COLO829 (cell line): ENCODE data around the gene OR12D3.
"Not testable (repeated sequence)": the region's sequence is repeated elsewhere in the genome, so short reads cannot be mapped to it uniquely, and the experiment has no call there.

Source experiments
- DNase-seq: peaks from one replicate; pipeline ENCODE4 v3.0.0; 2012; ENCODE audit warnings: low spot score

Gene OR12D3, protein sequence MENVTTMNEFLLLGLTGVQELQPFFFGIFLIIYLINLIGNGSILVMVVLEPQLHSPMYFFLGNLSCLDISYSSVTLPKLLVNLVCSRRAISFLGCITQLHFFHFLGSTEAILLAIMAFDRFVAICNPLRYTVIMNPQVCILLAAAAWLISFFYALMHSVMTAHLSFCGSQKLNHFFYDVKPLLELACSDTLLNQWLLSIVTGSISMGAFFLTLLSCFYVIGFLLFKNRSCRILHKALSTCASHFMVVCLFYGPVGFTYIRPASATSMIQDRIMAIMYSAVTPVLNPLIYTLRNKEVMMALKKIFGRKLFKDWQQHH

DNA sequence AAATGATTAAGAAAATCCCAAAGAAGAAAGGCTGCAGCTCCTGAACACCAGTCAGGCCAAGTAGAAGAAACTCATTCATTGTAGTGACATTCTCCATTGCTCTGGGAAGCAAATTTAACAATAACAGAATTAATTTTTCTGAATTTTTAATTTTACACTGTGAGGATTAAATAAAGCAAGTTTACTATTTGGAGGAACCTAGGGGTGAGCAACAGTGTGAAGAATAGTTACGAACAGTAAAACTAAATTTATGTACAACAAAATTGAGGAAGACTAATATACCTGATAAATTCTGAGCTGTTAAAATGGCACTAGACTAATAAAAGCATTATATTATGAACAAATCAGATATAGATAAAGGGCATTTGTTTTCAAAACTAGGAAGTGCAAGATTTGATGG, at the start of gene OR12D3:
Gene OR12D3, minus strand, starts transcription at position 101 of the 400 bp plus-strand sequence. Its CDS starts 4 bp downstream, at position 97.
- DNase-seq: no peak

DNA sequence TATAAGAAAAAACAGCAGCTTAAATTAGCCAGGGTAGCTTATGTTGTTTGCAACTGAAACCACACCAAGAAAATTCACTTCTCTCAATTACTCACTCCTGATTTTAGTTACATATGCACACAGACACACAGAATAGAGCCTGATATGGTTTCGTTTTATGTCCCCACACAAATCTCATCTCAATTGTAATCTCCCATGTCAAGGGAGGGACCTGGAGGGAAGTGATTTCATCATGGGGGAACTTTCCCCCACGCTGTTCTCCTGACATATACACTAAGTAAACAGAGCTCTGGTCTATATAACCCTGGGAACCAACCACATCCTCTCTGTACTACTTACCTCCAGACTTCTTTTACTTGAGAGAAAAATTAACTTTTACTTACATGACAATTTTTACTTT, 49.5 kb upstream of the OR12D3 start:
- no peak for DNase-seq

- no peak for DNase-seq
Measured at GRCh38 chr6:29424168-29424567, 49.1 kb upstream of the OR12D3 start.

DNA sequence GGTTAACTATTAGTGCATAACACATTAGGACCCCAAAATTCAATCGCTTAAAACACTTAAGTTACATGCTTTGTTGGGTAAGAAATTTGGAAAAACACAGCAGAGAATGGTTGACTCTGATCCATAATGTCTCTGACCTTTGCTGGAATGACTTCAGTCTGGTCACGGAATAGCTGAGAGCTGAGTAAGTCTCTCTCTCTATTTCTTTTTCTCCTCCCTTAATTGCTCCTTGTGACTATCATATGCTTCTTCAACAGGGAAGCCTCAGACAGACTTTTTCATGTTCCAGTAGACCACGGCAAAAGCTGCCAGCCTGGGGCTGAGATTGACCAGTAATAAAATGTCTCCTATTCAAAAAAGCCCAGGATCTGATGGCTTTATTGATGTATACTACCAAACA, 44.4 kb upstream of the OR12D3 start:
- DNase-seq: peak; percentile 84

DNA sequence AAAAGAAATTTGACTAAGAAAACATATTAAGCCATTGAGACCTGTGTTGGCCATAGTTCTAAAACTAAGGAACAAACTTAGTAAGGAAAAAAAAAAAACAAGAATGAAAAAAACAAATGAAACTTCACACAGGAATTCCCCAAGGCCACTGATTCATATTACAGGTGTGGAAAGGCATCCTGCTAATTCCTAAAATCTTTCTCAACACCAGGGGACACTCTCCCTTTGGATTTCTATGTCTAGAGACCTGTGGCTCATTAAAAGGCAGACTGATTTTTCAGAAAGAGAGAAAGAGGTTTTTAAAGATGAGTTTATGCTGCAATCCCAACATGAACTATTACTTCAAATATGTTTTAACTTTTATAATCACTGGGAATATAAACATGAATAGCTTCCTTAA, 39.5 kb upstream of the OR12D3 start, which contains the start of gene OR12D1:
Gene OR12D1, plus strand, starts transcription at position 341 of the 400 bp plus-strand sequence.
- DNase-seq: no peak

DNA sequence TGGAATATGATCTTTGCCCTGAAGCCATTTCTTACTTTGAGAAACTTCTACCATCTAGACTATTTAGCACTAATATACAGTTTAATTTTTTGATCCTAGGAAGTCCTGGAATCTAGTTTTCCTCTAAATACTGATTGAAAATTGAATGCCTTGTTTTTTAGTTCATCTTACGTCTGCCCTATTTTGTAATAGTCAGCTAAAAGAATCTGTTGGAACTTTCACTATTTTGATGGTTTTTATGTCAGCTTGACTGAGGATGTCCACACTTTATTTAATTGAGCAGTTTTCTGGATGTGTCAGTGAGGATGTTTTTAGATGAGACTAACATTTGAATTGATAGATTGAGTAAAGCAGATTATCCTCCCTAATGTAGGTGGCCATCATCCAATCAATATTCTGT, 28.7 kb upstream of the OR12D3 start:
- DNase-seq: no peak

DNA sequence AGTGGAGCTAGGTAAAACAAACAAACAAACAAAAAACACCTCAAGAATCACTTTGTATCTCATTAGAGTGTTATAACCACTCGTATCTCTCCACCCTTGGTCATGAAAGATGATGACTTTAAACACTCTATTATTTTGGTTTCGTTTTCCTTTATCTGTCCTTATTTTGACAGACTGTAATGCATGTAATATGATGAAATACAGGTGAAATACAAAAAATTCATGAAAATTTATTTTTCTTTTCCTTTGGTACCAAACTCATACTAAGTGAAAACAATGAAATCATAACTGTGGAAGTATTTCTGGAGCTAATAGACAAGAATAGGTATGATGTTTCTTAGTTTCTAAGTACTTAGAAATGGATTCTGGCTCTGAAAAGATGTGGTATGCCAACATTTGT, 24.4 kb upstream of the OR12D3 start:
- no peak for DNase-seq

- no peak for DNase-seq
Measured at GRCh38 chr6:29395331-29395730, 20.2 kb upstream of the OR12D3 start, which contains the start of gene OR12D2. Gene OR12D2, plus strand, starts transcription at chr6:29395631. Its CDS starts 1,069 bp downstream, at chr6:29396700.

GRCh38 chr6:29388533-29388932, 13.4 kb upstream of the OR12D3 start:
- DNase-seq: no peak

- peak; percentile 62 for DNase-seq
Measured at GRCh38 chr6:29376003-29376402, 912 bp upstream of the OR12D3 start.

DNA sequence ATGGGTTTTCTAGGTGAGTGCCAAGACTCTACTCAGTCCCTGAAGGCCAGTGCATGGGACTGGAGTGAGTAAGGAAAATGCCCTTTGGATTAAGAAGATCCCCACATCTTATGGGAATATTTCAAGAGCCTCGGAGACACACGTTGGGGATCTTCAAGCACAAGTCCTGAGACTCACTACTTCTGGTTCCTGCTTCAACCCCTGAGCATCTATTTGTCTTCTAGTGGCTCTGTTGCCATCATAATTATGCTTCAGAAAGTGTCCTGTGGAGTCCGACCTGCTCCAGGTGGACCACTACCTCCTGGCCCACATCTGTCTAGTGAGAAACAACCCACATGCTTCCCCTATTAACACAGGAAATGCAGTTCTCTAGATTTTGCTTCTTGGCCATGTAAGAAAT, 6.3 kb downstream of the OR12D3 start, which contains the start of gene OR5V1:
Gene OR5V1, minus strand, starts transcription at position 101 of the 400 bp plus-strand sequence. CDS start 12,670 bp downstream, outside the sequence.
- DNase-seq: no peak

DNA sequence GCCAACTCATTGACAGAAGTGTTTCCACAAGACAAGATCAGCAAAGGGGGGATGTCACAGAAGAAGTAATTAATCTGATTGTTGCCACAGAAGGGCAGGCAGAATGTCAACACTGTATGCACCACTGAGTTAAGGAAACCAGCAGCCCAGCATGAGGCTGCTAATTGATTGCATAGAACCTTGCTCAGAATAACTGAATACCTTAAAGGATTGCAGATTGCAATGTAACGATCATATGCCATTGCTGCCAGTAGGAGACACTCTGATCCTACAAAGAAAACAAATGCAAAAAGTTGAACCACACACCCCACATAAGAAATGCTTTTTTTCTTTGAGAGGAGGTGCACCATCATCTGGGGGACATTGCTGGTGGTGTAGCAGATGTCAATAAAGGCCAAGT, 19.5 kb downstream of the OR12D3 start:
- no peak for DNase-seq

GRCh38 chr6:29354980-29355379, 20.1 kb downstream of the OR12D3 start:
- DNase-seq: no peak

DNA sequence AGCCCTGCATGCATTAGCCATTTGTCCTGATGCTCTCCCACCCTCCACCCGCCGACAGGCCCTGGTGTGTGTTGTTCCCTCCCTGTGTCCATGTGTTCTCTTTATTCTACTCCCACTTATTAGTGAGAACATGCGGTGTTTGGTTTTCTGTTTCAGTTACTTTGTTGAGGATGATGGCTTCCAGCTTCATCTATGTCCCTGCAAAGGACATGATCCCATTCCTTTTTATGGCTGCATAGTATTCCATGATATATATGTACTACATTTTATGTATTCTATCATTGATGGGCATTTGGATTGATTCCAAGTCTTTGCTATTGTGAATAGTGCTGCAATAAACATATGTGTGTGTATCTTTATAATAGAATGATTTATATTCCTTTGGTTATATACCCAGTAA, 25.7 kb downstream of the OR12D3 start:
- not testable (repeated sequence) for DNase-seq

DNA sequence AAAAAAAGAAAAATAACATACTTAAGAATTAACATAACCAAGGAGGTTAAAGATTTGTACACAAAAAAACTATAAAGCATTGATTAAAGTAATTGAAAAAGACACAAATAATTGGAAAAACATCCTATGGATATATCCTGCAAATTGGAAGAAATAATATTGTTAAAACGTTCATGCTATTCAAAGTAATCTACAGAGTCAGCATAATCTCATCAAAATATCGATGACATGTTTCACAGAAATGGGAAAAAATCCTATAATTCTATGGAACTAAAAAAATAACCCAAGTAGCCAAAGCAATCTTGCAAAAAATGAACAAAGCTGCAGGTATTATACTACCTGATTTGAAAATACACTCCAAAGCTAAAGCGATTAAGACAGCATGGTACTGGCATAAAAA, 29.7 kb downstream of the OR12D3 start:
- DNase-seq: no peak

GRCh38 chr6:29336269-29336668, 38.8 kb downstream of the OR12D3 start:
- DNase-seq: no peak

GRCh38 chr6:29332676-29333075, 42.4 kb downstream of the OR12D3 start:
- DNase-seq: no peak

GRCh38 chr6:29325777-29326176, 49.3 kb downstream of the OR12D3 start:
- no peak for DNase-seq
